ENCODE data around the gene APOL4. TPM values are rescaled to one million over a fixed set of nuclear protein-coding genes. Genes with fewer than 3 reads are reported as not detected.

The APOL4 gene
- total RNA-seq, 2 experiments from 2014 or later = not detected

- Histone ChIP-seq H3K27ac (ENCODE audit: low read depth in 1 of 2, low read length in 2 of 2) (no peak overlapping the region), H3K4me3 (ENCODE audit: low read length) (no peak overlapping the region), H3K9me3 (ENCODE audit: control insufficient read depth in 1 of 2, insufficient read depth in 1 of 2, low read length in 2 of 2) (no peaks in the 10 kb centered on the region), H3K27me3 (ENCODE audit: control insufficient read depth in 1 of 2, insufficient read depth in 2 of 2, low read length in 2 of 2) (no peaks in the 10 kb centered on the region), H3K4me1 (ENCODE audit: insufficient read depth, low read length) (peaks cover 3% of the 10 kb centered on the region), H3K36me3 (ENCODE audit: insufficient read depth, low read length) (peaks cover 12% of the 10 kb centered on the region)
- H3K9me3 Mint-ChIP-seq = no peaks in the 10 kb centered on the region
- peaks cover 7% of the 10 kb centered on the region for H3K4me1 Mint-ChIP-seq (ENCODE audit: low read depth)
- no peak overlapping the region for H3K4me3 Mint-ChIP-seq
- H3K36me3 Mint-ChIP-seq (ENCODE audit: low read depth) = peaks cover 18% of the 10 kb centered on the region
- H3K27me3 Mint-ChIP-seq = peaks cover 6% of the 10 kb centered on the region
- DNase-seq (no peak), ATAC-seq (ENCODE audit: poor library complexity) (no peak)
- CTCF ChIA-PET = no interaction called here
- POLR2A ChIA-PET = no interaction called here
- H3K27ac Mint-ChIP-seq = no peak overlapping the region
- TF ChIP-seq, protein P1, sequence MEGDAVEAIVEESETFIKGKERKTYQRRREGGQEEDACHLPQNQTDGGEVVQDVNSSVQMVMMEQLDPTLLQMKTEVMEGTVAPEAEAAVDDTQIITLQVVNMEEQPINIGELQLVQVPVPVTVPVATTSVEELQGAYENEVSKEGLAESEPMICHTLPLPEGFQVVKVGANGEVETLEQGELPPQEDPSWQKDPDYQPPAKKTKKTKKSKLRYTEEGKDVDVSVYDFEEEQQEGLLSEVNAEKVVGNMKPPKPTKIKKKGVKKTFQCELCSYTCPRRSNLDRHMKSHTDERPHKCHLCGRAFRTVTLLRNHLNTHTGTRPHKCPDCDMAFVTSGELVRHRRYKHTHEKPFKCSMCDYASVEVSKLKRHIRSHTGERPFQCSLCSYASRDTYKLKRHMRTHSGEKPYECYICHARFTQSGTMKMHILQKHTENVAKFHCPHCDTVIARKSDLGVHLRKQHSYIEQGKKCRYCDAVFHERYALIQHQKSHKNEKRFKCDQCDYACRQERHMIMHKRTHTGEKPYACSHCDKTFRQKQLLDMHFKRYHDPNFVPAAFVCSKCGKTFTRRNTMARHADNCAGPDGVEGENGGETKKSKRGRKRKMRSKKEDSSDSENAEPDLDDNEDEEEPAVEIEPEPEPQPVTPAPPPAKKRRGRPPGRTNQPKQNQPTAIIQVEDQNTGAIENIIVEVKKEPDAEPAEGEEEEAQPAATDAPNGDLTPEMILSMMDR (IDR thresholded peaks at IDR 0.05) = no peak
- intact Hi-C loops (cut with DNase I, micrococcal nuclease) = loop anchor here in 1 of 2 experiments (5.0 kb wide), 2 partner anchors 76 to 871 kb away; no protein-coding TSS in a partner anchor
These were observed 21.9 kb upstream of the APOL4 start for GRCh38 chr22:36223504-36223903.

GRCh38 chr22:36222887-36223450 lies 21.4 kb upstream of the APOL4 start:
- CTCF ChIA-PET = interaction anchor here (2.1 kb wide), 1 partner anchor 16 kb away, joined by 5 read pairs; the partner anchor contains the start of gene APOL2
- Histone ChIP-seq H3K4me1 (ENCODE audit: insufficient read depth, low read length) (peaks cover 3% of the 10 kb centered on the region), H3K27me3 (ENCODE audit: control insufficient read depth in 1 of 2, insufficient read depth in 2 of 2, low read length in 2 of 2) (no peaks in the 10 kb centered on the region), H3K36me3 (ENCODE audit: insufficient read depth, low read length) (peaks cover 7% of the 10 kb centered on the region), H3K4me3 (ENCODE audit: low read length) (no peak overlapping the region), H3K9me3 (ENCODE audit: control insufficient read depth in 1 of 2, insufficient read depth in 1 of 2, low read length in 2 of 2) (no peaks in the 10 kb centered on the region), H3K27ac (ENCODE audit: low read depth in 1 of 2, low read length in 2 of 2) (no peak overlapping the region)
- Mint-ChIP-seq H3K36me3 (ENCODE audit: low read depth) (peaks cover 13% of the 10 kb centered on the region), H3K4me1 (ENCODE audit: low read depth) (peaks cover 7% of the 10 kb centered on the region), H3K27ac (no peak overlapping the region), H3K4me3 (no peak overlapping the region), H3K27me3 (peaks cover 11% of the 10 kb centered on the region), H3K9me3 (no peaks in the 10 kb centered on the region)
- DNase-seq (no peak), ATAC-seq (ENCODE audit: poor library complexity) (no peak)
- TF ChIP-seq, protein P1 (IDR thresholded peaks at IDR 0.05) = no peak
- intact Hi-C loops (cut with DNase I, micrococcal nuclease) = loop anchor here in 1 of 2 experiments (5.0 kb wide), 2 partner anchors 76 to 871 kb away; no protein-coding TSS in a partner anchor
- POLR2A ChIA-PET = no interaction called here

- DNase-seq (peak in 13 of 14 experiments; percentile 27 to 77 (median 50)), ATAC-seq (ENCODE audit: poor library complexity) (peak; percentile 81)
- H3K36me3 ChIP-seq (ENCODE audit: insufficient read depth, low read length) = no peaks in the 10 kb centered on the region
- TF ChIP-seq, protein P1 (IDR thresholded peaks at IDR 0.05) = peak; percentile 72
- no peaks in the 10 kb centered on the region for H3K9me3 Mint-ChIP-seq
- no peak overlapping the region for H3K27ac Mint-ChIP-seq
- no peaks in the 10 kb centered on the region for H3K27me3 ChIP-seq (ENCODE audit: control insufficient read depth in 1 of 2, insufficient read depth in 2 of 2, low read length in 2 of 2)
- ChIA-PET POLR2A (no interaction called here), CTCF (interaction anchor here (2.1 kb wide), 1 partner anchor 17 kb away, joined by 5 read pairs; the partner anchor contains the start of gene APOL2)
- intact Hi-C loops (cut with DNase I, micrococcal nuclease) = loop anchor here in 1 of 2 experiments (5.0 kb wide), 2 partner anchors 75 to 870 kb away; no protein-coding TSS in a partner anchor
- H3K4me3 ChIP-seq (ENCODE audit: low read length) = no peak overlapping the region
- H3K9me3 ChIP-seq (ENCODE audit: control insufficient read depth in 1 of 2, insufficient read depth in 1 of 2, low read length in 2 of 2) = no peaks in the 10 kb centered on the region
- peaks cover 9% of the 10 kb centered on the region for H3K36me3 Mint-ChIP-seq (ENCODE audit: low read depth)
- peaks cover 3% of the 10 kb centered on the region for H3K4me1 ChIP-seq (ENCODE audit: insufficient read depth, low read length)
- H3K4me3 Mint-ChIP-seq = no peak overlapping the region
- peaks cover 13% of the 10 kb centered on the region for H3K27me3 Mint-ChIP-seq
- H3K4me1 Mint-ChIP-seq (ENCODE audit: low read depth) = peaks cover 7% of the 10 kb centered on the region
- no peak overlapping the region for H3K27ac ChIP-seq (ENCODE audit: low read depth in 1 of 2, low read length in 2 of 2)
These were observed 20.5 kb upstream of the APOL4 start for GRCh38 chr22:36221799-36222751.
